ENCODE data around the gene FGF22.

Gene FGF22

DNA sequence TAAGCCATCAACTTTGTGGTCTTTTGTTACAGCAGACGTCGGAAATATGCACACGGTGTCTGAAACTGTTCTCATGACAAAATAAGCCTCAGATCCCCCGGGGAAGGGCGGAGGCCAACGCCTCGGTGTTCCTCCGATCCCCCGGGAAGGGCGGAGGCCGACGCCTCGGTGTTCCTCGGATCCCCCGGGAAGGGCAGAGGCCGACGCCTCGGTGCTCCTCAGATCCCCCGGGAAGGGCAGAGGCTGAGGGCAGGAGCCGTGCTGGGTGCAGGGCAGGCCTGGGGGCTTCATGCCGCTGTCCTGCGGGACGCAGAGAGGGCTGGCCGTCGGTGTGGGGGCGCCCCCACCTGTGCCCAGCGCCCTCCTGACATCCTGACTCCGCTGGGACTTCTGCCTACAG lies 4.7 kb downstream of the FGF22 start:
- DNase-seq (ENCODE audit: low spot score) = no peak

DNA sequence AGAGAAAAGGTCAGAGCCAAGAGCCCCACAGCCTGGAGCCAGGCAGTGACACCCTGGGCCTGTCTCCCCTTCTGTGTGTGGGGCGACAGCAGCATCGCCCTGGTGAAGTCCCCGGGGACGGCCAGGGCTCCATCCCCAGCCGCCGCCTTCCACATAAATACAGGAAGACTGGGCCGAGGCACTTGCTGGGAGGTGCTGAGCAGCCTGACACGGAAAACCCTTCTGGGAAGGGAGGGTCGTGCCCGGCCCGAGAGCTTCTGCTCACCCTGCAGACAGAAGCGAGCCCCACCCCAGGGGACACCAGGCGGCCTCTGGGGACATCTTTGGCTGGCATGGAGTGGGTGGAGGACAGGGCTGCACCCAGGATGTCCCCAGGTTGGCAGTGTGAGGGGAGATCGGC lies 5.1 kb downstream of the FGF22 start:
- DNase-seq (ENCODE audit: low spot score) = no peak

DNA sequence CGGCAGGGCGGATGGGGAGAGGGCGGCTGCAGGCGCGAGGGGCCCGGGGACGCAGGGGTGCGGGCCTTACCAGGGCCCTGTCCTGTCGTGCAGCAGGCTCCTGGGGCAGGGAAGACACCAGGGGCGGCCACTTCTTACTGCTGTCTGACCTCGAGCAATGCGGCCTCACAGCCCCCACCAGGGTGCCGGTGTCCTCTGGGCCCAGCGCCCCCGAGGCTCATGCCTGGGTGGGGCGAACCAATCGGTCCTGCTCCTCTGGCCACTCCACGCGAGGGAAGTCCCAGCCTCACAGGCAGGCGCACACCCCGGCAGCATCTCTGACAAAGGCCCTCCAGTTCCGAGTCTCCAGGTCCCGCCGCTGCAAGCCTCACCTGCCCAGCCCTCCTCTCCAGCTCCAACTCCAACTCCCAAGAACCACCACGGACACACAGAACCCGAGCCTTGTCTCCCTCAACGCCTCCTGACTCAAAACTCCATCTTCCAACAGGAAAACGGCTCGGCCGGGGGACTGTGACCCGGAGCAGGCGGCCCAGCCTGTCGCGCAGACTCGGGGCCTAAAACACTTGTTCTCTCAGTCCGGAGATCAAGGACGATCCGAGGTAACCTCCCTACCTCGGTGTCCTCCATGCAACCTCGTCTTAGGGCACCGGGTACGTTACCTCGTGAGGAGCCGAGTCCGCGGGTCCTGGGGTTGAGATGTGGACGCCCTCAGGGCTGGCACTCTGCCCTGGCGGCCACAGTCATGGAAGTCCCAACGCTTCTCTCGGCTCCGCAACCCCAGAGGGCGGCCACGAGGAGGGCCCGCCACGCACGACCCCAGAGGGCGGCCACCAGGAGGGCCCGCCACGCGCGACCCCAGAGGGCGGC lies 6.5 kb downstream of the FGF22 start:
- no peak for DNase-seq (ENCODE audit: low spot score)

DNA sequence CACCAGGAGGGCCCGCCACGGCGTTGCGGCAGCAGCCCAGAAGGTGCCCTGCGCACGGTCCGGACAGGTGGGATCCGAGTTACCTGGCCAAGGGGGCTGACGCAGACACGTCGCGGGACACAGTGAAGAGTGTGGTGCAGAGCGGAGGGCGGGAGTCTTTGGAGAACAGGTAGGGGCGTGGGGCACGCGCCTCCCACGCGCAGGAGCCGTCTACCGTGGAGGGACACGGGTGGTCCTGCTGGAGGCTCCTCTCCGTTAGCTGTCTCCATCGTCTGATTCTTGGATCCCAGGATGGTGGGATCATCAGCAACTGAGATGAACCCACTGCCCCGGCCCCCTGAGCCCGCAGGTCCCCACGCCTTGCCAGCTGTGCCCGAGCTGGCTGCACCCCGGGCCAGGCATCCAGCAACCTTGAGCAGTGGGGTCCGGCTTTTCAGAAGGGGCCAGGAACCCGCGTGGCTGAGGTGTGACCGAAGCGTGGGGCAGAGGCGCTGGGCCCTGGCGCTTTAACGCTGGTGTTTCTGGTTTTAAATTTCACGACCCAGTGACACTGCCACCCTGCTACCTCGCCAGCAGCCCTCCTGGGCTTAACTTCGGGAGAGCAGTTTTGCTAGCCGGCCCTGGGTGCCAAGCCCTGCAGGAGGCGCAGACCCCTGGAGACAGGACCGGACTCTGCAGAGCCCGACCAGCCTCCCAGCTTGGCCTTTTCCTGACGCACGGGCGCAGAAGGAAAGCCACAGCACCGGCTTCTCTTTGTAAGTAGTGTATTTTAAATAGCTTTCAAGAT lies 7.3 kb downstream of the FGF22 start:
- no peak for DNase-seq (ENCODE audit: low spot score)

DNA sequence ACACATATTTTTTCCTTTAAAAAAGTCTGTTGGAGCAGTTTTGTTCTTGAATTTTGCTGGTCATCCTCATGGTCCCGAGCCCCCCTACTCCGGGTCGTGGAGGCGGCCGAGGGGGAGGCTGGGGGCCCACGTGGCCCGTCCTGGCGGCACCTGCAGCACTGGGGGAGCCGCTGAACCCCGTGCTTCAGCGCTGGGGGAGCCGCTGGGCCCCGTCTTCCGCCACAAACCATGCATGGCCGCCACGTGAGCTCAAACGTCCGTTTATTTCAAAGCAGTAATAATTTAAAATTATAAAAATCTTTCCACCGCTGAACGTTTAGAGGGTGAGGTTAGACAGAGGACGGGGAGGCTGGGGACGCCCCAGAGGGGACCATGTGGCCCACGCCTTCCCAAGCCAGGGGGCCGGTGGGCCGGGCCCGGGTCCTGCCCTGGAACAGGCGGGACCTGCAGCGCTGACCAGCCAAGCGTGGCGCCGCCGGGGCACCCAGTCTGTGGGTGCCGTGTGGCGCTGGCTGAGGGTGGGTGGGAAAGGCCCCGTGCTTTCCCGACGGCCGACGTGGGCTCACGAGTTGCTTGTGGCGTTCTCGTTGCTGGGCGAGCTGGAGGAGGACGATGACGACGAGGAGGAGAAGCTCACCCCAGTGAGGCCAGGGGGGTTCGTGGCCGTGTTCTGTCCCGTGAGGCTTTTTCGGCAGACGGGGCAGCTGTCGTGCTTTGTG lies 8.0 kb downstream of the FGF22 start:
- DNase-seq (ENCODE audit: low spot score) = no peak

DNA sequence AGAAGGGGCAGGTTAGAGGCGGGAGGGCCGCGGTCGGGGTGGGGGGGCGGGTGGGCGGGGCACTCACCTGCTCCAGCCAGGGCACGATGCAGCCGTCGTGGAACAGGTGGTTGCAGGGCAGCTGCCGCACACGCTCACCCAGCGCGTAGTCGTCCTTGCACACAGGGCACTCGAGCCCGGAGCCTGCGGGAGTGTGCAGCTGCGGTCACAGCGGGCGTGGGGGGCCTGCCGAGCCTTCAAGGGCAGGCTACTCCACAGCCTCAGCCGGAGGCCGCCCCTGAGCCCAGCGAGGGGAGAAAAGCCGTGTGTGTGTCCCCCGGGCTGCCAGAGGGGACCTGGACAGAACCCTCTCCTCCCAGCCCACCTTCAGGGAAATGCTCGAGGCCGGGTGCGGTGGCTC lies 8.6 kb downstream of the FGF22 start:
- no peak for DNase-seq (ENCODE audit: low spot score)

DNA sequence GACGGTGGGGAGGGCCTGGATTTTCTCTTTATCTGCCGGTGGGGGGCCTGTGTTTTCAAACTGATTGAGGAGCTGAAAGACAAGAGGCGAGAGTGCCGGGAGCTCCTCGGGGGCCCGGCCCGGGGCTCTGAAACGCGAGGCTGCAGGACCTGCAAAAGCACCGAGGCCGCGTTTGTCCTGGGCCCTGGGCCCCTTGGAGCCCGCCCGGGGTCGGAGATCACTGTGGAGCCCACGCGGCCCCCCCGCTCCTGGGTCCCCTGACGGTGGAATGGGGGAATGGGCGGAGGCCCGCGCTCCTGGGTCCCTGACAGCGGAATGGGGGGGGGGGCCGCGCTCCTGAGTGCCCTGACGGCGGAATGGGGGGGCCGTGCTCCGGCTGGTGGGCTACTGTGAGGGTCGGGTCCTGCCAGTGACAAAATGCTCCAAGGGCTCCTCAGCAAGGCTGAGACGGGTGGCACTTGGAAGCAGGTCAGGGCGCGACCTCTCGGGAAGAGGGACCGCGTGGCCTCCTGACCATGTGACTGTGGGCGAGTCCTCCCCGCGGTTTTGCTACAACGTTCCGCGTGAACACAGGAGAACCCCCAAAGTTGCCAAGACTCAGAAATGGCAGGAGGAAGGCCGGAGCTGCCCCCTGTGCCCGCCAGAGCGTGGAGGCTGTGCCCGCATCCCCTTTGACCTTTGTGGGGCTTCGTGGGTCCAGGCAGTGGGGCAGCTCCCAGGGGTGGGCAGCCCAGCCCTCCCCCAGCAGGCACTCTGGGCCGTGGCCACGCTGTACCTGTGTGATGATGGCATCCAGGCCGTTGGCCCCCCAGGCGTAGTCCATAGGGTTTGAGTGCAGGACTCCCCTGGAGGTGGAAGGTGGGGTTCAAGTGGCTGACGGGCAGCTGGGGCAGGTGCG lies 9.5 kb downstream of the FGF22 start:
- DNase-seq (ENCODE audit: low spot score) = no peak

DNA sequence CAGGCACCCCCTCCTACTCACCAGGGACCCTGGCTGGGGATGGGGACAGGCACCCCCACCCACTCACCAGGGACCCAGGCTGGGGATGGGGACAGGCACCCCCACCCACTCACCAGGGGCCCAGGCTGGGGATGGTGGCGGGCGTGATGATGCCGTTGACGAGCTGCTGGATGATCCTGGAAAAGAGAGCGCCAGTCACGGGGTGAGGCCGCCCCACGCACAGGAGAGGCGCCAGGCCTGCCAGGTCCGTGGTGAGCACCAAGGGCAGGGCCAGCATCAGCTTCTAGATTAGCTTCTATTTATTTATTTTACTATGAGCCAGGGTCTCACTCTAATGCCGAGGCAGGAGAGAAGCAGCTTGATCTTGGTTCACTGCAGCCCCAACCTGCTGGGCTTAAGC lies 10.4 kb downstream of the FGF22 start:
- no peak for DNase-seq (ENCODE audit: low spot score)

DNA sequence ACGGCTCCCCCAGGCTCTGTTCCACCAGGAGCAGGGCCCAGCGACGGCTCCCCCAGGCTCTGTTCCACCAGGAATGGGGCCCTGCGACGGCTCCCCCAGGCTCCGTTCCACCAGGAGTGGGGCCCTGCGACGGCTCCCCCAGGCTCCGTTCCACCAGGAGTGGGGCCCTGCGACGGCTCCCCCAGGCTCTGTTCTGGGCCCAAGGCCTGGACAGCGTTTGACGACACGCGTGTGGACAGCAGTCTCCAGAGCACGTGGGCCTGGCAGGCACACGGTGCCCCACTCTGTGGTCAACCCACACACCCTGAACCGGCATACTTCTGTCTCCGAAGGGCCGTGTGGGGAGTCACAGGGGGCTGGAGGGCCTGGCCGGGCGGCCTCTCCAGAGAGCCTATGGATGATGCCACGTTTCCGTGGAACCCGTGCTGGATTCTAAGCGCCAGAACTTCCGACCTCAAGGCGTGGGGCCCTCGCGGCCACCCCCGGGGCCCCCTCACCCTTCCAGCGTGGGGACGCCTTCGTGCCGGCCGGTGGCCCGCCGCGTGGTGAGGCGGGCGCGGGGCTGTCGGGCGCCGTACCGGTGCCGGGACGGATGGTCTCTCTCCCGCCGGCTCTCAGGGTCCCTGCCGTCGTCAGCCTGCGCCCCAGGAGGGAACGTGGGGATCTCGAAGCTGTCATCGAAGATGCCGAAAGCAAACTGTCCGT lies 11.6 kb downstream of the FGF22 start:
- DNase-seq (ENCODE audit: low spot score) = no peak

DNA sequence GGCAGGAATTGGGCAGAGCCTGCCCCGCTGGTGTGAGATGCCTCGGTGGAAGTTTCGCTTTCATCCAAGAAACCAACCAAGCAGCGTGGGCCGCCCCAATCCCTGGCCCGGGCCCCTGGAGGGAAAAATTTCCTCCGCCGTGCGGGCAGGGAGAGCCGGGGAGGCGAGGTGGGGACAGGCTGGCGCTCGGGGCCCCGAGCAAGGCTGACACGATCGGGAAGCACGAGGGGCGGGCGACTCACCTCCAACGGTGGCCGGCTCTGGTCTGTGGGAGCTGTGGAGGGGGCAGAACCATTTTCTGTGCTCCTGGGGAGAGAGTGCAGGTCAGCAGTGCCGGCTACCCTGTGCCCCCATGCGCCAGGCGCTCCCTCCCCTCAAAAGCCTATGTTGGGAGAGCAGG lies 12.3 kb downstream of the FGF22 start:
- no peak for DNase-seq (ENCODE audit: low spot score)

DNA sequence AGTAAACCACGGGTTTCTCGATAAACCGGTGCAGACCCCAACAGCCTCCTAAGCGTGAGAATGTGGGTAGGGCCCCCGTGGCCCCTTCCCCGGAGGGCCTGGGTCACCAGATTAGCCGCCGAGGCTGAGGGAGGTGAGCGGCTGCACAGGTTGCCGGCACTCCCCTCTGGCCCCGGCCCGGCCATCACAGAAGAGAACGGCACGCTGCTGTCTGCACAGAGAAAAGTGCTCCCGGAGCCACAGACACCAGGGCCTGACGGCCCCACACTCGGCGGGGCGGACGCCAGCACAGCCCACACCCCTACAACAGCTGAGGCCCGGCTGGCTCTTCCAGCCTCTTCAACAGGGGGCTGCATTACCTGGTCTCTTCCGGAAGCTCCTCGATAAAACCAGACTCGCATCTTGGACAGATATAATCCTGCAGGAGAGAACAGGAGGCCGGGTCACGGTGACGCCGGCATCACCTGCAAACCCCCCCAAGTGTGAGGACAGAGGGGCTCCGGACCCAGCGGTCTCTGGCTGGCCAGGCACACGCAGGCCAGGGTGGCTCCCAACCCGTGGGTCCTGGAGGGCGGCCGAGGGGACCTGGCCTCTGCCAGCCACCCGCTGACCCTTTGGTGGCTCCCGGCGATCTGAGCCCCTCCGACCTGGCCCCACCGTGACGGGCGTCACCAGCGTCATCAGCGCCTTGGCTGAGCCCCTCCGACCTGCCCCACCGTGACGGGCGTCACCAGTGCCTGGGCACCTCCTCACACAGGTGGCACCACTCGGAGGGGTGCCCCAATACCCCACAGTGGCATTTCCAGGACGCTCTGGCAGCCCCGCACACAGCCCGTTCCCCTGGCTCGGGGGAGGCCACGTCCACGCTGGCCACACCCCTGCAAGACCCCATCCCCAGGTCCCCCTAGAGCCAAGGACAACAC lies 13.0 kb downstream of the FGF22 start:
- DNase-seq (ENCODE audit: low spot score) = no peak

DNA sequence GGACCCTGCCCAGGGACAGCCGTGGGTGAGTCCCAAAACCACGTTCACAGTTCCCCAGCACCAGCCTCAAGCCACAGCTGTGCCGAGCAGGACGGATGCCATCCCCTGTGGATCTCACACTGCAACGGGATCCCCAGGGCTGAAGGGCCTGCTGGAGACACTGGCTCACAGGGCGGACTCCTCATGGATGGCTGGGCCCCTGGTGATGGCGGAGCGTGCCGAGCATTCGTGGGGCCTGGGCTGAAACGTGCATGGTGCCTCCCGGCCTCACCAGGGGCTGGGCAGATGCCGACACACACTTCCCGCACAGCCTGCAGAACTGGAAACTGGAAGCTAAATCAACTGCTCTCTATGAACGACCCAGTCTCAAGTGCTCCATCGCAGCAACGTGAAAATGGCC lies 13.7 kb downstream of the FGF22 start:
- no peak for DNase-seq (ENCODE audit: low spot score)

DNA sequence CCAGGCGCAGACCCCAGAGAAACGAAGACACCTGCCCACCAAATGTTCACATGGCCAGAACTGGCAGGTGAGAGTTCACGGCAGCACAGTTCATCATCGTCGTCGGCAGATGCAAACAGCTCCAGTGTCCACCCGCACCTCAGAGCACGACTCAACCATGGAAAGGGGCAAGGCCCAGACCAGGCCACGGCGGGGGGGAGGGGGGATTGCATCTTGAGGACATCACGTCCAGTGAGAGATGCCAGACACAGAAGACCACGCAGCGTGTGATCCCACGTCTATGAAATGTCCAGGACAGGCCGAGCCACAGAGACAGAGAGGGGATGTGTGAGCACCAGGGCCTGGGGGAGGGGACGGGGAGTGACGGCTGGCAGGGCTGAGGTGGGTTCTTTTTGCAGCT lies 16.0 kb downstream of the FGF22 start:
- no peak for DNase-seq (ENCODE audit: low spot score)

DNA sequence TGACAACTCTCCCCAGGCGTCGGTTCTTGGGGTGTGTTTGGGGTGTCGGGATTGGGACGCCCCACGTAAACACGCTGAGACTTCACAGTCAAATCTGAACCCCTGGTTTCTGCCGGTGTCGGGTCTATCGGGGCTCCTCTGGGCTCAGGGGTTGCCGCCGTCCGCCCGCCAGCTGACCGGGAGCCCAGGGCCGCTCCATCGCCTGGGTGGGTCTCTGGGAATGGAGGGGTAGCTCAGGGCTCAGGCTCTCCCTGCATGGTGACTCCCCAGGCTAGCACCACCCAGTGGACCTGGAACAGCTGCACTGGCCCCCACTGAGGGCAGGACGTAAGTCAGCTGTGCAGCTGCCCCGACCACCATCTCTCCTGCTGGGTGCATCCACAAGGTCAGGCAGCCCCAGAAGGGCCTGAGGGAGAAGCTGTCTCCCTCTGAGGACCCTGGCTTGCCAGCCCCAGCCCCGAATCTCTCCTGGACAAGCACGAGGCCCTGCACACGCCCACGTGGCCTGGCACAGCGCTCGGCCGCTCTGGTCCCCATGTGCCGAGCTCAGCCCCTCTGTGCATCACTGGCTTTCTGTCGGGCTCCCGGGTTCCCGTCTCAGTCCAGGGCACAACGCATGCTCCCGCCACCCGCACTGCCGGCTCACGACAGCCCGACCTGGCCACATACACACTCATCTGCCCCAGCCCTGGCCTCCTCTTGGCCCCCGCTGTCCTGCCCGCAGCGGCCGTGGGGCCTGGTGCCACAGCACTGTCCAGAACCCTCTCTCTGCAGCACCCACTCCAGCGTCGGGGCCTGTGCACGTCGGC lies 17.3 kb downstream of the FGF22 start:
- DNase-seq (ENCODE audit: low spot score) = no peak

DNA sequence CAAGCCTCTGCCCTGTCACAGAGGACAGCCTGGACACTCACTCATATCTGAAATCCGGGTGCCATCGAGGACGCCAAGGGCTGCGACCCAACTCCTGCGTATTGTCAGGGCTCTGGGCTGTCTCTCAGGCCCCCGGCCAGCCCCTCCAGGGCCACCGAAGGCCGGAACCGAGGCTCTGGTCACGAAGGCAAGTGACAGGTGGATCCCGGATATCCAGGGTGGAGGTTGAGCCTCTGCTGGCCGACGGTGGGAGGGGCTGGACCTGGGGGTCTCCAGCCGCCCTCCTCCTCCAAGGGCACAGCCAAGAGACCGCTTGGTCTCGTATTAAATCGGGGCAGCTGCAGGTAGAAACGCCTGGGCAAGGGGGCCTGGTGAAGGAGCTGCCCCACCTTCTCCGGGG lies 17.9 kb downstream of the FGF22 start:
- no peak for DNase-seq (ENCODE audit: low spot score)

DNA sequence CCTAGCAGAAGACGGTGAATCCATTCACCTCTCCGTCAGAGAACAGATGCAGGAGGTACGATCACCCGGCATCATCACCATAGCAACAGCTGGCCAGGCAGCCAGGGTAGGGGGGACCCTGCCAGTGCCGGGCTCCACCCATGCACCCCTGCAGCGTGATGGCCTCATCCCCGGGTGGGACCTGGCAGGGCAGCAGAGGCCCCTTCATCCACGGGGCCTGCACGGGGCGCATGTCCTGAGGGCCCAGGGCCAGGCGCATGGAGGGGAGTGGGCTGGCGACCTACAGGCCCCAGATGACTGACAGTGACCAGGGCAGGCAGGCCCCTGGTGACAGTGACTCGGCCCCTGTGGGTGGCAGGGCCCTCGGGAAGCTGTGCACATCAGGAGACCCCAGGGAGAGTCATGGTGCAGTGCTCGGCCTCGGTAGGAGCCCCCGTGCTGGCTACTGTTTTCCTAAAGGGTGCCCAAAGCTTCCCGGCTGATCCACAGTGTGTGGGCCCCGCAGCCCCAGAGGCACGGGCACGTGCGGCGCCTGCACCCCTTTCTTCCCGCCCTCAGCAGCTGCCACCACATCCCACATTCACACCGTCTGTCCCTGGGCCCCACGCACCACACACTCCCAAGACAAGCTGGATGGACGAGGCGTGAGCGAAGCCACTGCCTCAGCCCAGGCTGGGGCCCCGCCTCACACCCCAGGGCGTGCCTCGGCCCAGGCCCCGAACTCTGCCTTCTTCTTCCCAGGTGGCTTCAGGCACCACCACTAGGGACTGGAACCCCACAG lies 18.6 kb downstream of the FGF22 start:
- no peak for DNase-seq (ENCODE audit: low spot score)

DNA sequence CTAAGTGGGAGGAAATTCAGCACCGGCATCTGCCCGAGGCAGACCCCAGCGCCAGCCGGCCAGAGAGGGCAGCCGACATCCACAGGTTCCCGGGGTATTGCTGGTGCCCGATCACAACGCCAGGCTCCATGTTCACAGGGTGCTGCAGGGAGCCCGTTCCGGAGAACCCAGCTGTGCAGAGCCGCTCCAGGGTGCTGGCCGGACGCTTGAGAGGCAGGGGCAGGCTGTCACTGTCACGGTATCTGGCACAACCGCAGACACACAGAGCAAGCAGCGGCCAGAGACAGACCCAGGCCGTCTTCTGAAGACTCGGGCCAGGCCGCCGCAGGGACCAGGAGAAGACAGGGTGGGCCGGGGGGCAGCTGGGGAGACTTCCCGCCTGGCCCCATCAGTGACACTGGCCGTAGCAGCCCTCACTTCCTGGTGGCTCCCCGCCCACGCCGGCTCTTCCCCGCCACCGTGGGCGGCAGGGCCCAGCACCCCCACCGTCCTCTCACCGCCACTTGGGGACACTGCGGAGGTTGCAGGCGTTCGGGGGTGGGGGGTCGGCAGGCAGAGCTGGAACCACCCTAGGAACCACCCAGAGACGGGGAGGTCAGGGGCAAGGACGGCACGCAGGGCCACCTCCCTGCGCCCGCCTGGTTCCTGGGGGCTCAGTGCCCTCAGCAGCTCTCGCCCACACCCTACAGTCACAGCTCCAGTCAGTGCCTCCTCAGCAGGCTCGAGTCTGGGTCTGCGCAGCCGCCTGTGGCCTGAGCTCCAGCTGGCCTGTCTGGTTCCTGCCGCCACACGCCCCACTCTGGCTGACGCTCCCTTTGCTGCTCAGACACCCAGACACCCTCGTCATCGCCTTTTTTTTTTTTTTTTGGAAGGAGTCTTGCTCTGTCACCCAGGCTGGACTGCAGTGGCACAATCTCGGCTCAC lies 19.5 kb downstream of the FGF22 start:
- no peak for DNase-seq (ENCODE audit: low spot score)
